HG03432 (cell line): ENCODE results near the gene IER5L.
"Not testable (repeated sequence)": the region's sequence is repeated elsewhere in the genome, so short reads cannot be mapped to it uniquely, and the experiment has no call there.

Experiments used
- ATAC-seq: cut with Tn5 transposase; IDR thresholded peaks from one replicate; pipeline ENCODE4 v1.9.1; 2021; ENCODE audit warnings: mild to moderate bottlenecking, moderate library complexity; ENCODE audit not compliant: unreplicated experiment

The IER5L gene

GRCh38 chr9:129203556-129203909, 25.5 kb upstream of the IER5L start:
- ATAC-seq: no peak

- peak; percentile 88 for ATAC-seq
Observed at GRCh38 chr9:129202613-129203555, 24.8 kb upstream of the IER5L start.

- ATAC-seq: no peak
Observed at GRCh38 chr9:129201866-129202265, 23.8 kb upstream of the IER5L start.

- no peak for ATAC-seq
Observed at GRCh38 chr9:129201289-129201688, 23.2 kb upstream of the IER5L start.

GRCh38 chr9:129200255-129200654, 22.2 kb upstream of the IER5L start:
- no peak for ATAC-seq

- ATAC-seq: no peak
Observed at GRCh38 chr9:129199044-129199435, 21.0 kb upstream of the IER5L start.

- no peak for ATAC-seq
Observed at GRCh38 chr9:129198319-129199043, 20.4 kb upstream of the IER5L start.

- ATAC-seq: no peak
Observed at GRCh38 chr9:129197978-129198318, 19.9 kb upstream of the IER5L start.

GRCh38 chr9:129197045-129197444, 19.0 kb upstream of the IER5L start:
- not testable (repeated sequence) for ATAC-seq

GRCh38 chr9:129195606-129196005, 17.5 kb upstream of the IER5L start:
- no peak for ATAC-seq

- ATAC-seq: no peak
Observed at GRCh38 chr9:129194221-129194620, 16.2 kb upstream of the IER5L start.

- ATAC-seq: no peak
Observed at GRCh38 chr9:129193655-129194054, 15.6 kb upstream of the IER5L start.

GRCh38 chr9:129191234-129191633, 13.2 kb upstream of the IER5L start:
- ATAC-seq: no peak

- ATAC-seq: not testable (repeated sequence)
Observed at GRCh38 chr9:129189971-129190370, 11.9 kb upstream of the IER5L start.

- no peak for ATAC-seq
Observed at GRCh38 chr9:129187042-129187441, 9.0 kb upstream of the IER5L start.

- no peak for ATAC-seq
Observed at GRCh38 chr9:129185991-129186390, 7.9 kb upstream of the IER5L start.

GRCh38 chr9:129185402-129185801, 7.3 kb upstream of the IER5L start:
- ATAC-seq: no peak

- ATAC-seq: no peak
Observed at GRCh38 chr9:129184596-129185122, 6.6 kb upstream of the IER5L start.

GRCh38 chr9:129184219-129184524, 6.1 kb upstream of the IER5L start:
- no peak for ATAC-seq

GRCh38 chr9:129183495-129184218, 5.6 kb upstream of the IER5L start:
- ATAC-seq: no peak
